ENCODE results near the gene GUCY1A1.

DNA sequence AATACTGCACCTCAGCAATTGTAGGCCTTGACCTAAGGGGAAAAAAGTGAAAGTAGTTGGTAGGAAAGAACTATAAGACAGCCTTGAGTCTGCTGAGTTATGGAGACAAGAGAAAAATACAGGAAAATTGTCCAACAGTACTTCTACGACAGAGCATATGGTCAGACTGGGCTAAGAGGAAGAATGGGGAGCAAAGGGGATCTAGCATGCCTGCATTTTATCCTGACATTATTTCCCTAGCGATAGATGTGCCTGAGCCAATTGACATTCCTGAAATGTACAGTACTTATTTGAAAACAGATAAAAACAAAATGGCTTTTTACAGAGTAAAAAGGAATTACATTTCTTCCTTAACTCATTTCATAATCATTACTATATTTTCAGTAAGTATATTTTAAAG lies 22.2 kb downstream of the GUCY1A1 start:
- TF ChIP-seq, protein P1, sequence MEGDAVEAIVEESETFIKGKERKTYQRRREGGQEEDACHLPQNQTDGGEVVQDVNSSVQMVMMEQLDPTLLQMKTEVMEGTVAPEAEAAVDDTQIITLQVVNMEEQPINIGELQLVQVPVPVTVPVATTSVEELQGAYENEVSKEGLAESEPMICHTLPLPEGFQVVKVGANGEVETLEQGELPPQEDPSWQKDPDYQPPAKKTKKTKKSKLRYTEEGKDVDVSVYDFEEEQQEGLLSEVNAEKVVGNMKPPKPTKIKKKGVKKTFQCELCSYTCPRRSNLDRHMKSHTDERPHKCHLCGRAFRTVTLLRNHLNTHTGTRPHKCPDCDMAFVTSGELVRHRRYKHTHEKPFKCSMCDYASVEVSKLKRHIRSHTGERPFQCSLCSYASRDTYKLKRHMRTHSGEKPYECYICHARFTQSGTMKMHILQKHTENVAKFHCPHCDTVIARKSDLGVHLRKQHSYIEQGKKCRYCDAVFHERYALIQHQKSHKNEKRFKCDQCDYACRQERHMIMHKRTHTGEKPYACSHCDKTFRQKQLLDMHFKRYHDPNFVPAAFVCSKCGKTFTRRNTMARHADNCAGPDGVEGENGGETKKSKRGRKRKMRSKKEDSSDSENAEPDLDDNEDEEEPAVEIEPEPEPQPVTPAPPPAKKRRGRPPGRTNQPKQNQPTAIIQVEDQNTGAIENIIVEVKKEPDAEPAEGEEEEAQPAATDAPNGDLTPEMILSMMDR (IDR thresholded peaks at IDR 0.05; ENCODE audit: low read length): no peak
- TF ChIP-seq EZH2 (optimal IDR thresholded peaks at IDR 0.05; ENCODE audit: low read depth, low read length) (no peak), EZH2phosphoT487 (IDR thresholded peaks at IDR 0.05; ENCODE audit: low read length) (no peak)
